K562 (cell line): ENCODE data around the gene TAS2R41. TPM values are rescaled to one million over a fixed set of nuclear protein-coding genes. Genes with fewer than 3 reads are reported as not detected.

ENCODE experiments used
- CBFA2T2 ChIP-seq: fragments of 450-650 bp; conservative IDR thresholded peaks from 2 replicates; pipeline ENCODE4 v1.6.1; 2017; ENCODE audit warnings: mild to moderate bottlenecking
- NBN ChIP-seq: fragments of 450-650 bp; IDR thresholded peaks from 2 replicates; pipeline ENCODE4 v1.6.1; 2016; ENCODE audit warnings: low read depth, mild to moderate bottlenecking
- PHF8 ChIP-seq: fragments of 200-600 bp; sonication (generic); IDR thresholded peaks from 2 replicates; pipeline ENCODE4 v1.6.1; 2012; ENCODE audit warnings: mixed run types, mild to moderate bottlenecking, inconsistent platforms, low read length, moderate library complexity, borderline replicate concordance
- PURB ChIP-seq: sonication (generic); formaldehyde crosslinking; IDR thresholded peaks from 2 replicates; pipeline ENCODE4 v1.9.0; 2021; ENCODE audit warnings: low read depth, mild to moderate bottlenecking, missing genetic modification reagents
- RHOXF2B ChIP-seq: fragments of 250-450 bp; sonication (Bioruptor Pico); conservative IDR thresholded peaks from 2 replicates; pipeline ENCODE4 v1.5.1; 2021
- SLC30A9 ChIP-seq: fragments of 250-450 bp; sonication (Bioruptor Pico); IDR thresholded peaks from 2 replicates; pipeline ENCODE4 v1.8.0; 2022; ENCODE audit warnings: mild to moderate bottlenecking, moderate library complexity
- polyA plus RNA-seq, 8 experiments: library from polyadenylated mRNA; depleted of rRNA in 4 of 8; stranded (reverse) in 5 of 8; unstranded in 3 of 8; fragments of >200 nt; fragmentation: Nextera tagmentation in 2 of 8; fragmentation: Illumina TruSeq in 1 of 8; extraction: Ambion mirVana in 2 of 8; extraction: Trizol in 1 of 8; gene quantifications; 2 replicates each; pipeline versions ENCODE4 v1.2.1 to v1.2.3, GENCODE V29; 2011 to 2014; ENCODE audit warnings: inconsistent platforms in 1 of 8, missing spikeins in 1 of 8
- total RNA-seq, 7 experiments: library from RNA; depleted of rRNA in 6 of 7; stranded (reverse); fragments of >200 nt in 6 of 7; fragmentation: Illumina TruSeq in 2 of 7; extraction: Trizol in 2 of 7; gene quantifications; 2 replicates each; pipeline versions ENCODE4 v1.2.1 to v1.2.3, GENCODE V29; 2011 to 2021; ENCODE audit warnings: low replicate concordance in 1 of 7
- TF ChIP-seq, protein P1 (sequence below): fragments of 450-650 bp; IDR thresholded peaks from 2 replicates; pipeline ENCODE4 v1.6.1; 2017; ENCODE audit warnings: antibody characterized with exemption
- TF ChIP-seq, protein P2 (sequence below): conservative IDR thresholded peaks from 2 replicates; pipeline ENCODE4 v1.6.1; 2011; ENCODE audit warnings: low read depth, mild to moderate bottlenecking, low read length; ENCODE audit not compliant: control insufficient read depth
- TF ChIP-seq, protein P3 (sequence below), 2 experiments: fragments of 450-650 bp in 1 of 2; sonication (generic) in 1 of 2; formaldehyde crosslinking in 1 of 2; IDR thresholded peaks in 1 of 2; conservative IDR thresholded peaks in 1 of 2; 2 replicates each; pipeline versions ENCODE4 v1.6.1 to v1.8.1; 2016 to 2023; ENCODE audit warnings: mild to moderate bottlenecking in 2 of 2, moderate library complexity in 2 of 2, inconsistent platforms in 1 of 2, missing genetic modification reagents in 1 of 2
- TF ChIP-seq, protein P4 (sequence below): fragments of 450-650 bp; formaldehyde crosslinking; IDR thresholded peaks from 2 replicates; pipeline ENCODE4 v1.4.0; 2022; ENCODE audit warnings: mild to moderate bottlenecking, moderate library complexity
- TF ChIP-seq, protein P5 (sequence below), 2 experiments: IDR thresholded peaks; 2 replicates each; pipeline ENCODE4 v1.6.1; 2011; ENCODE audit warnings: borderline replicate concordance in 1 of 2, control low read depth in 1 of 2, low read depth in 1 of 2, low read length in 1 of 2, mild to moderate bottlenecking in 1 of 2, mixed read lengths in 1 of 2, moderate library complexity in 1 of 2; ENCODE audit not compliant: insufficient read depth in 1 of 2, insufficient read length in 1 of 2, poor library complexity in 1 of 2, severe bottlenecking in 1 of 2; ENCODE audit errors: extremely low read depth in 1 of 2
- TF ChIP-seq, protein P6 (sequence below): sonication (generic); formaldehyde crosslinking; IDR thresholded peaks from 2 replicates; pipeline ENCODE4 v1.8.0; 2022; ENCODE audit warnings: mild to moderate bottlenecking, missing genetic modification reagents, borderline replicate concordance
- TF ChIP-seq, protein P7 (sequence below): sonication (generic); formaldehyde crosslinking; IDR thresholded peaks from 2 replicates; pipeline ENCODE4 v1.8.0; 2022; ENCODE audit warnings: missing genetic modification reagents, mild to moderate bottlenecking, borderline replicate concordance

TAS2R41 gene
- total and polyA plus RNA-seq, 9 of the 15 experiments (the other 6 are each of a cell fraction or from before 2014, with no cell fraction given) = not detected

DNA sequence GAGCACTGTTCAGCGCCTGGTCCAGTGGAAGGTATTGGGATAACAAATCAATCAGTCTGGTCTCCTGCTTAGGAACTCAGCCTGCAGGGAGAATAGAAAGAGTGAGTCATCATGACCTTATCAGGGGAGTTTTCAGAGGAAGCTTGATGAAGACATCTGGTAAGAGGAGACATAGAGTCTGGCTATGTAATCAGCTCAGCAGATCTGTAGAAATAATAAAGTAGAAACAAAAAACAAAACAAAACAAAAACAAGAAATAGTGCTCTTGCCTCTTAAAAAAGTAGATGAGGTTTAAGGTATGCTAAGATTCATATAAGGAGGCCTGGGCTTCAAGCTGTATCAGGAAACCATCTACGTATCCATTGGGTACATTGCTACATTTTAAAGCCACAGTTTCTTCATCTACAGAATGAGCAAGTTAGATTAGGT, 14.4 kb downstream of the TAS2R41 start (continued):
- TF ChIP-seq, protein P1, sequence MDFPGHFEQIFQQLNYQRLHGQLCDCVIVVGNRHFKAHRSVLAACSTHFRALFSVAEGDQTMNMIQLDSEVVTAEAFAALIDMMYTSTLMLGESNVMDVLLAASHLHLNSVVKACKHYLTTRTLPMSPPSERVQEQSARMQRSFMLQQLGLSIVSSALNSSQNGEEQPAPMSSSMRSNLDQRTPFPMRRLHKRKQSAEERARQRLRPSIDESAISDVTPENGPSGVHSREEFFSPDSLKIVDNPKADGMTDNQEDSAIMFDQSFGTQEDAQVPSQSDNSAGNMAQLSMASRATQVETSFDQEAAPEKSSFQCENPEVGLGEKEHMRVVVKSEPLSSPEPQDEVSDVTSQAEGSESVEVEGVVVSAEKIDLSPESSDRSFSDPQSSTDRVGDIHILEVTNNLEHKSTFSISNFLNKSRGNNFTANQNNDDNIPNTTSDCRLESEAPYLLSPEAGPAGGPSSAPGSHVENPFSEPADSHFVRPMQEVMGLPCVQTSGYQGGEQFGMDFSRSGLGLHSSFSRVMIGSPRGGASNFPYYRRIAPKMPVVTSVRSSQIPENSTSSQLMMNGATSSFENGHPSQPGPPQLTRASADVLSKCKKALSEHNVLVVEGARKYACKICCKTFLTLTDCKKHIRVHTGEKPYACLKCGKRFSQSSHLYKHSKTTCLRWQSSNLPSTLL = no peak
- TF ChIP-seq, protein P2, sequence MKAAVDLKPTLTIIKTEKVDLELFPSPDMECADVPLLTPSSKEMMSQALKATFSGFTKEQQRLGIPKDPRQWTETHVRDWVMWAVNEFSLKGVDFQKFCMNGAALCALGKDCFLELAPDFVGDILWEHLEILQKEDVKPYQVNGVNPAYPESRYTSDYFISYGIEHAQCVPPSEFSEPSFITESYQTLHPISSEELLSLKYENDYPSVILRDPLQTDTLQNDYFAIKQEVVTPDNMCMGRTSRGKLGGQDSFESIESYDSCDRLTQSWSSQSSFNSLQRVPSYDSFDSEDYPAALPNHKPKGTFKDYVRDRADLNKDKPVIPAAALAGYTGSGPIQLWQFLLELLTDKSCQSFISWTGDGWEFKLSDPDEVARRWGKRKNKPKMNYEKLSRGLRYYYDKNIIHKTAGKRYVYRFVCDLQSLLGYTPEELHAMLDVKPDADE = no peak
- TF ChIP-seq, protein P3, sequence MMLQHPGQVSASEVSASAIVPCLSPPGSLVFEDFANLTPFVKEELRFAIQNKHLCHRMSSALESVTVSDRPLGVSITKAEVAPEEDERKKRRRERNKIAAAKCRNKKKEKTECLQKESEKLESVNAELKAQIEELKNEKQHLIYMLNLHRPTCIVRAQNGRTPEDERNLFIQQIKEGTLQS (IDR thresholded peaks at IDR 0.05) = peak; percentile 96
- TF ChIP-seq, protein P3 (CRISPR knock-in tag; conservative IDR thresholded peaks at IDR 0.05) = no peak
- TF ChIP-seq, protein P4, sequence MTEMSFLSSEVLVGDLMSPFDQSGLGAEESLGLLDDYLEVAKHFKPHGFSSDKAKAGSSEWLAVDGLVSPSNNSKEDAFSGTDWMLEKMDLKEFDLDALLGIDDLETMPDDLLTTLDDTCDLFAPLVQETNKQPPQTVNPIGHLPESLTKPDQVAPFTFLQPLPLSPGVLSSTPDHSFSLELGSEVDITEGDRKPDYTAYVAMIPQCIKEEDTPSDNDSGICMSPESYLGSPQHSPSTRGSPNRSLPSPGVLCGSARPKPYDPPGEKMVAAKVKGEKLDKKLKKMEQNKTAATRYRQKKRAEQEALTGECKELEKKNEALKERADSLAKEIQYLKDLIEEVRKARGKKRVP (CRISPR knock-in tag) = no peak
- TF ChIP-seq SLC30A9 = no peak
- TF ChIP-seq, protein P5, sequence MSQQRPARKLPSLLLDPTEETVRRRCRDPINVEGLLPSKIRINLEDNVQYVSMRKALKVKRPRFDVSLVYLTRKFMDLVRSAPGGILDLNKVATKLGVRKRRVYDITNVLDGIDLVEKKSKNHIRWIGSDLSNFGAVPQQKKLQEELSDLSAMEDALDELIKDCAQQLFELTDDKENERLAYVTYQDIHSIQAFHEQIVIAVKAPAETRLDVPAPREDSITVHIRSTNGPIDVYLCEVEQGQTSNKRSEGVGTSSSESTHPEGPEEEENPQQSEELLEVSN (IDR thresholded peaks at IDR 0.05; ENCODE audit: borderline replicate concordance in 1 of 2, extremely low read depth in 1 of 2, insufficient read depth in 1 of 2, insufficient read length in 1 of 2, low read depth in 1 of 2, low read length in 1 of 2, poor library complexity in 1 of 2, severe bottlenecking in 1 of 2) = no peak
- TF ChIP-seq CBFA2T2 = peak; percentile 56; the same call in 1 of the 2 replicates
- TF ChIP-seq PHF8 = no peak
- no peak for TF ChIP-seq RHOXF2B (CRISPR knock-in tag)
- 0 out of 2 replicates have a peak, but pooled peaks have one; percentile 29 for TF ChIP-seq NBN
- TF ChIP-seq, protein P6, sequence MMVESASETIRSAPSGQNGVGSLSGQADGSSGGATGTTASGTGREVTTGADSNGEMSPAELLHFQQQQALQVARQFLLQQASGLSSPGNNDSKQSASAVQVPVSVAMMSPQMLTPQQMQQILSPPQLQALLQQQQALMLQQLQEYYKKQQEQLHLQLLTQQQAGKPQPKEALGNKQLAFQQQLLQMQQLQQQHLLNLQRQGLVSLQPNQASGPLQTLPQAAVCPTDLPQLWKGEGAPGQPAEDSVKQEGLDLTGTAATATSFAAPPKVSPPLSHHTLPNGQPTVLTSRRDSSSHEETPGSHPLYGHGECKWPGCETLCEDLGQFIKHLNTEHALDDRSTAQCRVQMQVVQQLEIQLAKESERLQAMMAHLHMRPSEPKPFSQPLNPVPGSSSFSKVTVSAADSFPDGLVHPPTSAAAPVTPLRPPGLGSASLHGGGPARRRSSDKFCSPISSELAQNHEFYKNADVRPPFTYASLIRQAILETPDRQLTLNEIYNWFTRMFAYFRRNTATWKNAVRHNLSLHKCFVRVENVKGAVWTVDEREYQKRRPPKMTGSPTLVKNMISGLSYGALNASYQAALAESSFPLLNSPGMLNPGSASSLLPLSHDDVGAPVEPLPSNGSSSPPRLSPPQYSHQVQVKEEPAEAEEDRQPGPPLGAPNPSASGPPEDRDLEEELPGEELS = no peak
- TF ChIP-seq PURB (CRISPR knock-in tag) = no peak
- TF ChIP-seq, protein P7, sequence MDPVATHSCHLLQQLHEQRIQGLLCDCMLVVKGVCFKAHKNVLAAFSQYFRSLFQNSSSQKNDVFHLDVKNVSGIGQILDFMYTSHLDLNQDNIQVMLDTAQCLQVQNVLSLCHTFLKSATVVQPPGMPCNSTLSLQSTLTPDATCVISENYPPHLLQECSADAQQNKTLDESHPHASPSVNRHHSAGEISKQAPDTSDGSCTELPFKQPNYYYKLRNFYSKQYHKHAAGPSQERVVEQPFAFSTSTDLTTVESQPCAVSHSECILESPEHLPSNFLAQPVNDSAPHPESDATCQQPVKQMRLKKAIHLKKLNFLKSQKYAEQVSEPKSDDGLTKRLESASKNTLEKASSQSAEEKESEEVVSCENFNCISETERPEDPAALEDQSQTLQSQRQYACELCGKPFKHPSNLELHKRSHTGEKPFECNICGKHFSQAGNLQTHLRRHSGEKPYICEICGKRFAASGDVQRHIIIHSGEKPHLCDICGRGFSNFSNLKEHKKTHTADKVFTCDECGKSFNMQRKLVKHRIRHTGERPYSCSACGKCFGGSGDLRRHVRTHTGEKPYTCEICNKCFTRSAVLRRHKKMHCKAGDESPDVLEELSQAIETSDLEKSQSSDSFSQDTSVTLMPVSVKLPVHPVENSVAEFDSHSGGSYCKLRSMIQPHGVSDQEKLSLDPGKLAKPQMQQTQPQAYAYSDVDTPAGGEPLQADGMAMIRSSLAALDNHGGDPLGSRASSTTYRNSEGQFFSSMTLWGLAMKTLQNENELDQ (CRISPR knock-in tag) = no peak
